ENCODE measurements around the gene TEAD3. TPM values are rescaled to one million over a fixed set of nuclear protein-coding genes. Genes with fewer than 3 reads are reported as not detected.
A peak's percentile ranks its signal among the peaks of the same experiment; 100 is the strongest.
"Not testable (repeated sequence)": the region's sequence is repeated elsewhere in the genome, so short reads cannot be mapped to it uniquely, and the experiment has no call there.

The TEAD3 gene
- total RNA-seq, 1 donor from 2014 or later = 19.4 TPM

DNA sequence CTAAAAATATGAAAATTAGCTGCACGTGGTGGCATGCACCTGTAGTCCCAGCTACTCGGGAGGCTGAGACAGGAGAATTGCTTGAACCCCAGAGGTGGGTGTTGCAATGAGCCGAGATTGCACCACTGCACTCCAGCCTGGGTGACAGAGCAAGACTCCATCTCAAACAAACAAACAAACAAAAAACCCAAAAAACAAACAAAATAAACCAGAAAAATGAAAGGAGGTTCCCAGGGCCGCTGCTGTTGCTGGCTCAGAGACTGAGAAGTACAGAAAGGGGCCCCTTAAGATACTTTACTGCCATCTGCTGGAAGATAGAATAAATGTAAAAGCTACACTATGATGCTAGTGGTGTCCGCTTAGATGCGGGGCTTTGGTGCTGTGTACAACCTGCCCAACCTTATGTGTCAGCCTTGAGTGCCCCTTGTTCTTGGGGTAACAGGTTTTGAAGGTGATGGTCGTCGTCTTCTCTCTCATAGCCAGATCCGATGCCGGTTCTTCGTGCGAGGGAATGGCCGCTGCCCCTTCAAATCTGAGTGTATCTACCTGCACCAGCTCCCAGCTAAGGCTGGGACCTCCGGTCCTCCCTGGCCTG lies 47.5 kb downstream of the TEAD3 start:
- DNase-seq = peak; percentile 84

GRCh38 chr6:35448191-35448590 lies 48.7 kb downstream of the TEAD3 start:
- DNase-seq = peak; percentile 39

- DNase-seq = no peak
These were observed 51.2 kb downstream of the TEAD3 start for GRCh38 chr6:35445691-35446090.

DNA sequence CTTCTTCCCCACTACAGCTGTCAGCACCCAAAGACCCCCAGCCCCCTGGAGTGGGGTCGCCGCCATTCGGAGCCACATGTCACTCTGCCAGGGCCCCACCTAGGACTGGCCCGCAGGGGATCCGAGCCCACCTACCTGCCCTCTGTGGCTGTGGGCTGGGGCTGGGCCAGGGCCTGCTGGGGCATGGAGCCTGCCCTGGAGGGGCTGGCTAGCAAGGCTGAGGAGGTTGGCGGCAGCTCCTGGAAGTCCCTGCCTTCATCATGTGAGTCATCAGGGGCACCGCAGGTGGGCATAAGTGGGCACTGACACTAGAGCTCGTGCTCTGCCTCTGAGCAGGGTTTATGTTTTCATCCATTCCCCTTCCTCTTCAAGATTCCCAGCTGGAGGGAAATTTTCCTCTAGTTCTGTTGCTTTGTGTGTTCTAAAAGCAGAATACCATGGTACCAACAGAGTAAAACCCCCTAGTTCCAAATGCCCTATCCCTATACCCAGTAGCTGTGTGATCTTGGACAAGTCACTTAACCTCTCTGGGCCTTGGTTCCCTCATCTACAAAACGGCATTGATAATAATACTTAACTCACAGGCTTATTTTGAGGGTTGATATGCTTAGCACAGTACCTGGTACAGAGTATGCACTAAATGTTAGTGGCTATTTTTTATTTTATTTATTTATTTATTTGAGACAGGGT lies 53.4 kb downstream of the TEAD3 start:
- DNase-seq = no peak

DNA sequence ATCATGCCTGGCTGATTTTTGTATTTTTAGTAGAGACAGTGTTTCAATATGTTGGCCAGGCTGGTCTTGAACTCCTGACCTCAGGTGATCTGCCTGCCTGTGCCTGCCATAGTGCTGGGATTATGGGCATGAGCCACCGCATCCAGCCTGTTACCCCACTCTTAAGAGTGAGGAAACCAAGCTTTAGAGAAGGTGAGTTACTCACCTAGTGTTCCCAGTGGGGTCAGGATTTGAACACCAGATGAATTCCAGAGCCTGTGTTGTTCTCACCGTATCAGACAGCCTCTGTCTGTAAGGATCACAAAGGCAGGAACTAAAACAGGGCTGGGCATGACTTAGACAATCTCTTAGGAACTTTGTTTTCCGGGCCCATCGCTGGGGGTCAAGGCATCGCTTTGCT lies 54.2 kb downstream of the TEAD3 start:
- DNase-seq = no peak

DNA sequence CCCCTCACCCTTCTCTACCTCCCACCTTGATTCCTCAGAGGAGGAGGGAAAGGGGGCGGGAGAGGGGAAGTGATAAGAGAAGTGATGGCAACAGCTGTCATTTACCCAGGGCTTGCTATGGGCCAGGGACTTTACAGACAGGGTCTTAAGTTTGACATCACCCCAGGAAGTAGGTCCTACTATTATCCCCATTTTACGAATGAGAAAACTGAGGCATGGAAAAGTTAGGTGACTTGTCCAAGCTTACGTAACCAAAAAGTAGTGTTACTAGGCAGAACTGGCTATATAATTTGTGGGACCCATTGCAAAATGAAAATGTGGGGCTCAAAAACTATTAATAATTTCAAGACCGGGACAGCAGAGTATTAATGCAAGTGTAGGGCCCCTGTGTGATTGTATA lies 55.2 kb downstream of the TEAD3 start:
- DNase-seq = no peak

GRCh38 chr6:35441205-35441604 lies 55.7 kb downstream of the TEAD3 start:
- no peak for DNase-seq

- no peak for DNase-seq
These were observed 57.6 kb downstream of the TEAD3 start for GRCh38 chr6:35439308-35439707.

GRCh38 chr6:35438378-35439065 lies 58.4 kb downstream of the TEAD3 start:
- DNase-seq = not testable (repeated sequence)

DNA sequence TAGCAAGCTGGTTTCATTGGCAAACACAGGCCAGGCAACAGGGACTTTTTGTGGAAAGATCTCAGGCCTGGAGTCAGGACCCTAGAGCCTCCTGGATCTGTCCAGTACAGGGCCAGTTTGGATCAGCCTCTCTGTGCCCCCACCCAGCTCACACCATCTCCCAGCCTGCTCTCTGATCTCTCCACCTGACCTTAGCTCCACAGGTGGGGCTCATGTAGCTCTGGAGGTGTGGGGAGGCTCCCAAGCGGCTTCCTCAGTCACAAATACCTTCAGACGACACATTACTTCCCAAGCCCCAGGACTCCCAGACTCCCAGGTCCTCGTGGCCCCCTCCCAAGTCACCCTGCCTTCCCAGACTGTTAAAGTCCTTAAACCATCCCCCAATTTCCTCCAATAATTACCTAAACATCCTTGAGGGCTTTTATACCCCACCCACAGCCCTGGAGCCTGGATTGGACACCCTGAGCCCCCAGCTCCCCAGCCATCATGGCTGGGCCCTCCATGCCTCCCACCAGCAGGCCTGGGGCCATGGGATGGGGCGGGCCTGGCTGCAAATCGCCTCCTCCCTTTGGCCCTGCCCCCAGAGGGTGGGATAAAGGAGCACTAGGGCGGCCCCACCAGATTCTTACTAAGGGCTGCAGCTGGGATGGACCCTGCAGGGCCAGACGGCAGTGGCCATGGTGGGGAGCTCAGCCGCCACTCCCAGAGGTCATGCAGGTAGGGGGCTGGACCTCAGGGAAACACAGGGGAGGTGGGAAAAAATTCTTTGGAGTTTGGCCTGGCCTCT lies 60.6 kb downstream of the TEAD3 start:
- no peak for DNase-seq

GRCh38 chr6:35435074-35435837 lies 61.6 kb downstream of the TEAD3 start:
- DNase-seq = no peak

GRCh38 chr6:35432702-35433101 lies 64.2 kb downstream of the TEAD3 start:
- DNase-seq = not testable (repeated sequence)

GRCh38 chr6:35432291-35432690 lies 64.6 kb downstream of the TEAD3 start:
- no peak for DNase-seq

GRCh38 chr6:35429463-35429862 lies 67.4 kb downstream of the TEAD3 start:
- no peak for DNase-seq

DNA sequence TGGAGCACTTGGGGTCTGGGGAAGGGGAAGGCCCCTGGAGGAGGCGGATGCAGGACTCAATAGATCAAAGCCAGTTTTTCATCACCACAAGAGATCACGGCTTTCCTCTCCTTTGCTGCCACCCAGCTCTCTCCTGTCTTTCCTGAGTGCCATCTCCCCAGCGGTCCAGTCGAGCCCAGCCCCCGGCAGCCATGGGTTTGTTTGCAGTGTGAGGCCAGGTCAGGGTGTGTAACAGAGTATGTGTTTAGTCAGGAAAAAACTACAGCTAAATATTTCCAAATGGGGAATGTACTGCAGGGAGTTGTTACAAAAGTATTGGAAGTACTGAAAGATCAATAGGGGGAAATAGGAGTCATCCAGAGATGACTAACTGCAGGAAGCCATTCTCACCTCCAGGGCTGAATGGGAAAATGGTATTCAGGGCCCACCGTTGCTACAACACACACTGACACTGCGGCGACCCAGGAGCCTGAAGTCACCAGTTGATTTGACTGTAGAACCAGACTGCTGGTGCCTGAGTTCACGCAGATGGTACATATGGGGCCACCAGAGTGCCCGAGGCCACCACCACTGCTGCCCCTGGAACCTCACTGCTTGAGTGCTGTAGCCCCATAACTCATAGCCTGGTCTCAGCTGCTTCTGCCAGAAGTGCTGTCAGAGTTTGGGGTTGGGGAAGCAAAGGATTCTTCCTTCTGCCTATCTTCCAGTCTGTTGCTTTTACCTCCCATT lies 68.3 kb downstream of the TEAD3 start:
- no peak for DNase-seq

DNA sequence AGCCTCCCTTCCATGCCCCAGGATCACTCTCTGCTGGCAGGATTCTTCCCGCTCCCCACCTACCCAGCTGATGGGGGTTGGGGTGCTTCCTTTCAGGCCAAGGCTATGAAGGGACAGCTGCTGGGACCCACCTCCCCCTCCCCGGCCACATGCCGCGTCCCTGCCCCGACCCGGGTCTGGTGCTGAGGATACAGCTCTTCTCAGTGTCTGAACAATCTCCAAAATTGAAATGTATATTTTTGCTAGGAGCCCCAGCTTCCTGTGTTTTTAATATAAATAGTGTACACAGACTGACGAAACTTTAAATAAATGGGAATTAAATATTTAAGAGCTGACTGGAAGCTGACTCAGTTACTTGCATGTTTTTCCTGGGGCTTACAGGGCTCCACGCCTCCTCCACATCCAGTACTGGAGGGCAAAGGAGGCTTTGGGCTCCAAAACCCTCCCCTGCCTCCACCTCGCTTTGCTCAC lies 69.0 kb downstream of the TEAD3 start:
- no peak for DNase-seq

DNA sequence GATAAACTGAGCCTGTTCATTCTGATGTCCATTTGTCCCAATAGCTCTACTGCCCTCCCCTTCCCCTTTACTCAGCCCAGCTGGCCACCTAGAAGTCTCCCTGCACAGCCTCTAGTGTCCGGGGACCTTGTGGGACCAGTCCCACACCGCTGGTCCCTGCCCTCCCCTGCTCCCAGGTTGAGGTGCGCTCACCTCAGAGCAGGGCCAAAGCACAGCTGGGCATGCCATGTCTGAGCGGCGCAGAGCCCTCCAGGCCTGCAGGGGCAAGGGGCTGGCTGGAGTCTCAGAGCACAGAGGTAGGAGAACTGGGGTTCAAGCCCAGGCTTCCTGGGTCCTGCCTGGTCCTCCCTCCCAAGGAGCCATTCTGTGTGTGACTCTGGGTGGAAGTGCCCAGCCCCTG lies 69.4 kb downstream of the TEAD3 start:
- DNase-seq = no peak

- DNase-seq = no peak
These were observed 70.8 kb downstream of the TEAD3 start for GRCh38 chr6:35426074-35426473.

- DNase-seq = no peak
These were observed 71.6 kb downstream of the TEAD3 start for GRCh38 chr6:35425284-35425683.

All from tongue (tissue), 2 donors.